K562 (cell line): Measurements from ENCODE around the gene CD99L2. TPM values are rescaled to one million over a fixed set of nuclear protein-coding genes. Genes with fewer than 3 reads are reported as not detected.

Source experiments
- HNRNPUL1 ChIP-seq: fragments of 200-400 bp; formaldehyde crosslinking; IDR thresholded peaks from 2 replicates; pipeline ENCODE4 v1.6.1; 2017; ENCODE audit warnings: low read length
- polyA plus RNA-seq, 8 experiments: library from polyadenylated mRNA; depleted of rRNA in 4 of 8; stranded (reverse) in 5 of 8; unstranded in 3 of 8; fragments of >200 nt; fragmentation: Nextera tagmentation in 2 of 8; fragmentation: Illumina TruSeq in 1 of 8; extraction: Ambion mirVana in 2 of 8; extraction: Trizol in 1 of 8; gene quantifications; 2 replicates each; pipeline versions ENCODE4 v1.2.1 to v1.2.3, GENCODE V29; 2011 to 2014; ENCODE audit warnings: inconsistent platforms in 1 of 8, missing spikeins in 1 of 8
- total RNA-seq, 7 experiments: library from RNA; depleted of rRNA in 6 of 7; stranded (reverse); fragments of >200 nt in 6 of 7; fragmentation: Illumina TruSeq in 2 of 7; extraction: Trizol in 2 of 7; gene quantifications; 2 replicates each; pipeline versions ENCODE4 v1.2.1 to v1.2.3, GENCODE V29; 2011 to 2021; ENCODE audit warnings: low replicate concordance in 1 of 7
- TF ChIP-seq, protein P1 (sequence below): fragments of 450-650 bp; IDR thresholded peaks from 2 replicates; pipeline ENCODE4 v1.6.1; 2016; ENCODE audit warnings: mild to moderate bottlenecking, moderate library complexity
- TF ChIP-seq, protein P2 (sequence below), 2 experiments: IDR thresholded peaks; 2 replicates each; pipeline ENCODE4 v1.6.1; 2011; ENCODE audit warnings: borderline replicate concordance in 1 of 2, control low read depth in 1 of 2, low read depth in 1 of 2, low read length in 1 of 2, mild to moderate bottlenecking in 1 of 2, mixed read lengths in 1 of 2, moderate library complexity in 1 of 2; ENCODE audit not compliant: insufficient read depth in 1 of 2, insufficient read length in 1 of 2, poor library complexity in 1 of 2, severe bottlenecking in 1 of 2; ENCODE audit errors: extremely low read depth in 1 of 2

The CD99L2 gene
- total and polyA plus RNA-seq, 9 of the 15 experiments (the other 6 are each of a cell fraction or from before 2014, with no cell fraction given), result 0.76 to 19.0 (median 11.9) TPM

DNA sequence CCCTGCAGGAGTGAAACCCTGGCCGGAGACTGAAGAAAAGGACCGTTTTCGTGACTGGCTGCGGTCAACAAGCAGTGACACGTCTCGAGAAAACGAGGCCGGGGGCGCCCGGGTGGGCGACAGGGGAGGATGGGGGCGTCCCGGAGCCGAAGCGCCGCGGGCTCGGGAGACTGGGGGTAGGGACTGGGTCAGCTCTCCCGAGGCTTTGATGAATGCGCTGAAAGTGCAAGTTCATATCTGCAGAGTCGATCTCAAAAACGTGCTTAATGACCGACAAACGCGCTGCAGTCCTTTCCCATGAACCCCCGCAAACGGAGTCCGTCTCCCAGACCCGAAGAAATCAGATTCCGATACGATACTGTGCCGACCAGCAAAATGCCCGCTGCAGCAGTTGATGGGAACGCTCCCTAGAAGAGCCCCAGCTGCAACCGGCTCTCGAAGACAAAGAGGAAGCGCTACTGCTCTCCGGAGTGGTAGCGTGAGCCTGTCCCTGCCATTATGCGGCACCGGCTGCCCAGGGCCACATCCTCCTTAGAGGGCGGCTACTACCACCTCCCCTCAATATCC is 806 bp upstream of the CD99L2 start (continued):
- TF ChIP-seq, protein P1, sequence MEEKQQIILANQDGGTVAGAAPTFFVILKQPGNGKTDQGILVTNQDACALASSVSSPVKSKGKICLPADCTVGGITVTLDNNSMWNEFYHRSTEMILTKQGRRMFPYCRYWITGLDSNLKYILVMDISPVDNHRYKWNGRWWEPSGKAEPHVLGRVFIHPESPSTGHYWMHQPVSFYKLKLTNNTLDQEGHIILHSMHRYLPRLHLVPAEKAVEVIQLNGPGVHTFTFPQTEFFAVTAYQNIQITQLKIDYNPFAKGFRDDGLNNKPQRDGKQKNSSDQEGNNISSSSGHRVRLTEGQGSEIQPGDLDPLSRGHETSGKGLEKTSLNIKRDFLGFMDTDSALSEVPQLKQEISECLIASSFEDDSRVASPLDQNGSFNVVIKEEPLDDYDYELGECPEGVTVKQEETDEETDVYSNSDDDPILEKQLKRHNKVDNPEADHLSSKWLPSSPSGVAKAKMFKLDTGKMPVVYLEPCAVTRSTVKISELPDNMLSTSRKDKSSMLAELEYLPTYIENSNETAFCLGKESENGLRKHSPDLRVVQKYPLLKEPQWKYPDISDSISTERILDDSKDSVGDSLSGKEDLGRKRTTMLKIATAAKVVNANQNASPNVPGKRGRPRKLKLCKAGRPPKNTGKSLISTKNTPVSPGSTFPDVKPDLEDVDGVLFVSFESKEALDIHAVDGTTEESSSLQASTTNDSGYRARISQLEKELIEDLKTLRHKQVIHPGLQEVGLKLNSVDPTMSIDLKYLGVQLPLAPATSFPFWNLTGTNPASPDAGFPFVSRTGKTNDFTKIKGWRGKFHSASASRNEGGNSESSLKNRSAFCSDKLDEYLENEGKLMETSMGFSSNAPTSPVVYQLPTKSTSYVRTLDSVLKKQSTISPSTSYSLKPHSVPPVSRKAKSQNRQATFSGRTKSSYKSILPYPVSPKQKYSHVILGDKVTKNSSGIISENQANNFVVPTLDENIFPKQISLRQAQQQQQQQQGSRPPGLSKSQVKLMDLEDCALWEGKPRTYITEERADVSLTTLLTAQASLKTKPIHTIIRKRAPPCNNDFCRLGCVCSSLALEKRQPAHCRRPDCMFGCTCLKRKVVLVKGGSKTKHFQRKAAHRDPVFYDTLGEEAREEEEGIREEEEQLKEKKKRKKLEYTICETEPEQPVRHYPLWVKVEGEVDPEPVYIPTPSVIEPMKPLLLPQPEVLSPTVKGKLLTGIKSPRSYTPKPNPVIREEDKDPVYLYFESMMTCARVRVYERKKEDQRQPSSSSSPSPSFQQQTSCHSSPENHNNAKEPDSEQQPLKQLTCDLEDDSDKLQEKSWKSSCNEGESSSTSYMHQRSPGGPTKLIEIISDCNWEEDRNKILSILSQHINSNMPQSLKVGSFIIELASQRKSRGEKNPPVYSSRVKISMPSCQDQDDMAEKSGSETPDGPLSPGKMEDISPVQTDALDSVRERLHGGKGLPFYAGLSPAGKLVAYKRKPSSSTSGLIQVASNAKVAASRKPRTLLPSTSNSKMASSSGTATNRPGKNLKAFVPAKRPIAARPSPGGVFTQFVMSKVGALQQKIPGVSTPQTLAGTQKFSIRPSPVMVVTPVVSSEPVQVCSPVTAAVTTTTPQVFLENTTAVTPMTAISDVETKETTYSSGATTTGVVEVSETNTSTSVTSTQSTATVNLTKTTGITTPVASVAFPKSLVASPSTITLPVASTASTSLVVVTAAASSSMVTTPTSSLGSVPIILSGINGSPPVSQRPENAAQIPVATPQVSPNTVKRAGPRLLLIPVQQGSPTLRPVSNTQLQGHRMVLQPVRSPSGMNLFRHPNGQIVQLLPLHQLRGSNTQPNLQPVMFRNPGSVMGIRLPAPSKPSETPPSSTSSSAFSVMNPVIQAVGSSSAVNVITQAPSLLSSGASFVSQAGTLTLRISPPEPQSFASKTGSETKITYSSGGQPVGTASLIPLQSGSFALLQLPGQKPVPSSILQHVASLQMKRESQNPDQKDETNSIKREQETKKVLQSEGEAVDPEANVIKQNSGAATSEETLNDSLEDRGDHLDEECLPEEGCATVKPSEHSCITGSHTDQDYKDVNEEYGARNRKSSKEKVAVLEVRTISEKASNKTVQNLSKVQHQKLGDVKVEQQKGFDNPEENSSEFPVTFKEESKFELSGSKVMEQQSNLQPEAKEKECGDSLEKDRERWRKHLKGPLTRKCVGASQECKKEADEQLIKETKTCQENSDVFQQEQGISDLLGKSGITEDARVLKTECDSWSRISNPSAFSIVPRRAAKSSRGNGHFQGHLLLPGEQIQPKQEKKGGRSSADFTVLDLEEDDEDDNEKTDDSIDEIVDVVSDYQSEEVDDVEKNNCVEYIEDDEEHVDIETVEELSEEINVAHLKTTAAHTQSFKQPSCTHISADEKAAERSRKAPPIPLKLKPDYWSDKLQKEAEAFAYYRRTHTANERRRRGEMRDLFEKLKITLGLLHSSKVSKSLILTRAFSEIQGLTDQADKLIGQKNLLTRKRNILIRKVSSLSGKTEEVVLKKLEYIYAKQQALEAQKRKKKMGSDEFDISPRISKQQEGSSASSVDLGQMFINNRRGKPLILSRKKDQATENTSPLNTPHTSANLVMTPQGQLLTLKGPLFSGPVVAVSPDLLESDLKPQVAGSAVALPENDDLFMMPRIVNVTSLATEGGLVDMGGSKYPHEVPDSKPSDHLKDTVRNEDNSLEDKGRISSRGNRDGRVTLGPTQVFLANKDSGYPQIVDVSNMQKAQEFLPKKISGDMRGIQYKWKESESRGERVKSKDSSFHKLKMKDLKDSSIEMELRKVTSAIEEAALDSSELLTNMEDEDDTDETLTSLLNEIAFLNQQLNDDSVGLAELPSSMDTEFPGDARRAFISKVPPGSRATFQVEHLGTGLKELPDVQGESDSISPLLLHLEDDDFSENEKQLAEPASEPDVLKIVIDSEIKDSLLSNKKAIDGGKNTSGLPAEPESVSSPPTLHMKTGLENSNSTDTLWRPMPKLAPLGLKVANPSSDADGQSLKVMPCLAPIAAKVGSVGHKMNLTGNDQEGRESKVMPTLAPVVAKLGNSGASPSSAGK, result peak; percentile 75
- TF ChIP-seq HNRNPUL1, result no peak
- TF ChIP-seq, protein P2, sequence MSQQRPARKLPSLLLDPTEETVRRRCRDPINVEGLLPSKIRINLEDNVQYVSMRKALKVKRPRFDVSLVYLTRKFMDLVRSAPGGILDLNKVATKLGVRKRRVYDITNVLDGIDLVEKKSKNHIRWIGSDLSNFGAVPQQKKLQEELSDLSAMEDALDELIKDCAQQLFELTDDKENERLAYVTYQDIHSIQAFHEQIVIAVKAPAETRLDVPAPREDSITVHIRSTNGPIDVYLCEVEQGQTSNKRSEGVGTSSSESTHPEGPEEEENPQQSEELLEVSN (IDR thresholded peaks at IDR 0.05; ENCODE audit: borderline replicate concordance in 1 of 2, extremely low read depth in 1 of 2, insufficient read depth in 1 of 2, insufficient read length in 1 of 2, low read depth in 1 of 2, low read length in 1 of 2, poor library complexity in 1 of 2, severe bottlenecking in 1 of 2), result peak in 1 of 2 experiments; percentile 4
